Keratinocyte (primary cell): ENCODE results near the gene AP3S1. TPM values are rescaled to one million over a fixed set of nuclear protein-coding genes. Genes with fewer than 3 reads are reported as not detected.

Experiments
- DNase-seq: peaks from one replicate; pipeline ENCODE4 v3.0.0-alpha.2; 2011; ENCODE audit warnings: low read depth, missing footprints, low spot score
- FAIRE-seq: peaks from 2 replicates; lab custom pipeline; 2011; peaks lifted over from hg19 to GRCh38; lab: Jason Lieb, UNC
- H2AFZ ChIP-seq: 2 replicates; pipeline ENCODE4 v1.6.0; 2012; ENCODE audit warnings: low read length, control low read depth, inconsistent platforms; ENCODE audit not compliant: control insufficient read depth
- H3K27ac ChIP-seq: 2 replicates; pipeline ENCODE4 v1.5.1; 2011; ENCODE audit warnings: low read length; ENCODE audit not compliant: control insufficient read depth, insufficient read depth
- H3K27me3 ChIP-seq: 3 replicates; pipeline ENCODE4 v1.6.0; 2011; ENCODE audit warnings: low read length; ENCODE audit not compliant: control insufficient read depth, insufficient read depth; ENCODE audit errors: extremely low read depth
- H3K36me3 ChIP-seq, 2 experiments: 2 replicates in 1 of 2; 3 replicates in 1 of 2; pipeline ENCODE4 v1.5.1; 2011; ENCODE audit warnings: low read length in 2 of 2, mild to moderate bottlenecking in 1 of 2; ENCODE audit not compliant: control insufficient read depth in 2 of 2, insufficient read depth in 2 of 2; ENCODE audit errors: extremely low read depth in 1 of 2
- H3K4me1 ChIP-seq: 3 replicates; pipeline ENCODE4 v1.5.1; 2011; ENCODE audit warnings: low read length; ENCODE audit not compliant: control insufficient read depth, insufficient read depth; ENCODE audit errors: extremely low read depth
- H3K4me2 ChIP-seq: 3 replicates; pipeline ENCODE4 v1.6.0; 2011; ENCODE audit warnings: low read depth, low read length; ENCODE audit not compliant: control insufficient read depth, insufficient read depth; ENCODE audit errors: extremely low read depth
- H3K4me3 ChIP-seq, 3 experiments: fragments of 200-600 bp in 1 of 3; sonication (generic) in 1 of 3; 2 replicates in 2 of 3; 3 replicates in 1 of 3; pipeline ENCODE4 v1.5.1; 2011 to 2016; ENCODE audit warnings: low read length in 3 of 3, mild to moderate bottlenecking in 3 of 3, control low read depth in 2 of 3, inconsistent platforms in 1 of 3, low read depth in 1 of 3, mixed read lengths in 1 of 3, mixed run types in 1 of 3, moderate library complexity in 1 of 3; ENCODE audit not compliant: control insufficient read depth in 2 of 3, insufficient read depth in 2 of 3; ENCODE audit errors: extremely low read depth in 1 of 3
- H3K79me2 ChIP-seq: 2 replicates; pipeline ENCODE4 v1.6.0; 2012; ENCODE audit warnings: low read length; ENCODE audit not compliant: control insufficient read depth, insufficient read depth
- H3K9ac ChIP-seq: 3 replicates; pipeline ENCODE4 v1.6.0; 2011; ENCODE audit warnings: low read length; ENCODE audit not compliant: control insufficient read depth, insufficient read depth; ENCODE audit errors: extremely low read depth
- H3K9me1 ChIP-seq: 3 replicates; pipeline ENCODE4 v1.6.0; 2011; ENCODE audit warnings: low read length; ENCODE audit not compliant: control insufficient read depth, insufficient read depth; ENCODE audit errors: extremely low read depth
- H3K9me3 ChIP-seq: 2 replicates; pipeline ENCODE4 v1.5.1; 2012; ENCODE audit warnings: low read depth, low read length; ENCODE audit not compliant: control insufficient read depth
- H4K20me1 ChIP-seq: 3 replicates; pipeline ENCODE4 v1.6.0; 2011; ENCODE audit warnings: low read length; ENCODE audit not compliant: control insufficient read depth, insufficient read depth; ENCODE audit errors: extremely low read depth
- CTCF ChIP-seq, 3 experiments: IDR thresholded peaks in 1 of 3; conservative IDR thresholded peaks in 1 of 3; optimal IDR thresholded peaks in 1 of 3; 2 replicates in 2 of 3; 3 replicates in 1 of 3; pipeline versions ENCODE3 to v1.5.1; 2011; ENCODE audit warnings: low read length in 3 of 3, mild to moderate bottlenecking in 3 of 3, moderate library complexity in 2 of 3, control low read depth in 1 of 3, inconsistent platforms in 1 of 3; ENCODE audit not compliant: insufficient read depth in 2 of 3; ENCODE audit errors: extremely low read depth in 1 of 3
- EZH2 ChIP-seq: IDR thresholded peaks from one replicate; pipeline ENCODE4 v1.6.1; 2012; ENCODE audit warnings: inconsistent platforms, mild to moderate bottlenecking, low read length, moderate library complexity
- dilution Hi-C: fragments of 300-500 bp; cut with MboI; formaldehyde crosslinking; loops from one replicate; pipeline ENCODE4 v1.7.0; 2020; ENCODE audit warnings: low sequenced_read_pairs; ENCODE audit not compliant: extremely low pct_ligation_motif_present
- polyA plus RNA-seq, 5 experiments: library from polyadenylated mRNA; depleted of rRNA in 3 of 5; stranded (reverse) in 3 of 5; stranded (forward) in 1 of 5; unstranded in 1 of 5; fragments of >200 nt; gene quantifications; 1 replicate in 1 of 5; 2 replicates in 3 of 5; 3 replicates in 1 of 5; pipeline versions ENCODE4 v1.2.1 to v1.2.3, GENCODE V29; 2011 to 2012; ENCODE audit warnings: missing spikeins in 2 of 5, low read depth in 1 of 5, low replicate concordance in 1 of 5

AP3S1 gene
- polyA plus RNA-seq, 1 donor (not counting 4 experiments of a cell fraction or from before 2014, with no cell fraction given): 153 TPM

- H4K20me1 ChIP-seq: no peaks in the 10 kb centered on the region
- no peaks in the 10 kb centered on the region for H3K36me3 ChIP-seq
- H3K9me1 ChIP-seq: no peaks in the 10 kb centered on the region
- FAIRE-seq: peak; percentile 58
- dilution Hi-C loops: no loop called here
- H2AFZ ChIP-seq: no peak overlapping the region
- peaks cover 93% of the 10 kb centered on the region for H3K79me2 ChIP-seq
- peaks cover 36% of the 10 kb centered on the region for H3K4me1 ChIP-seq
- H3K4me3 ChIP-seq: no peak overlapping the region
- H3K4me2 ChIP-seq: peak overlapping the region; percentile 37
- H3K27ac ChIP-seq: peak overlapping the region; percentile 40
- TF ChIP-seq EZH2 (no peak), CTCF (optimal IDR thresholded peaks at IDR 0.05 in 1 of 3, IDR thresholded peaks at IDR 0.05 in 1 of 3, conservative IDR thresholded peaks at IDR 0.05 in 1 of 3; ENCODE audit: extremely low read depth in 1 of 3, insufficient read depth in 2 of 3, low read length in 3 of 3) (no peak)
- H3K9ac ChIP-seq: no peak overlapping the region
- peak; percentile 57 for DNase-seq
- no peaks in the 10 kb centered on the region for H3K27me3 ChIP-seq
- no peaks in the 10 kb centered on the region for H3K9me3 ChIP-seq
Observed at GRCh38 chr5:115847290-115847689, 5.6 kb downstream of the AP3S1 start.

- Histone ChIP-seq H3K79me2 (peaks cover 93% of the 10 kb centered on the region), H3K36me3 (no peaks in the 10 kb centered on the region), H3K9me3 (no peaks in the 10 kb centered on the region), H3K4me2 (no peak overlapping the region), H4K20me1 (no peaks in the 10 kb centered on the region), H3K27ac (no peak overlapping the region), H3K9me1 (no peaks in the 10 kb centered on the region), H3K4me1 (peaks cover 22% of the 10 kb centered on the region), H3K4me3 (no peak overlapping the region), H2AFZ (no peak overlapping the region), H3K27me3 (no peaks in the 10 kb centered on the region), H3K9ac (no peak overlapping the region)
- no peak for DNase-seq
- FAIRE-seq: no peak
- TF ChIP-seq EZH2 (no peak), CTCF (optimal IDR thresholded peaks at IDR 0.05 in 1 of 3, IDR thresholded peaks at IDR 0.05 in 1 of 3, conservative IDR thresholded peaks at IDR 0.05 in 1 of 3; ENCODE audit: extremely low read depth in 1 of 3, insufficient read depth in 2 of 3, low read length in 3 of 3) (no peak)
- dilution Hi-C loops: no loop called here
Observed at GRCh38 chr5:115849258-115849798, 7.6 kb downstream of the AP3S1 start.
